Fibroblast of lung (primary cell): ENCODE data around the gene AKAP6. TPM values are rescaled to one million over a fixed set of nuclear protein-coding genes. Genes with fewer than 3 reads are reported as not detected.

Experiments
- DNase-seq, 2 donors: peaks; one replicate each; pipeline versions ENCODE4 v3.0.0 to v3.0.0-alpha.2; 2010; ENCODE audit warnings: low read depth in 2 of 2
- H2AFZ ChIP-seq: 2 replicates; pipeline ENCODE4 v1.5.1; 2012; ENCODE audit warnings: low read length, control low read depth, inconsistent platforms
- H3K27ac ChIP-seq: 2 replicates; pipeline ENCODE4 v1.5.1; 2011; ENCODE audit warnings: low read length, control low read depth; ENCODE audit not compliant: insufficient read depth
- H3K27me3 ChIP-seq: 2 replicates; pipeline ENCODE4 v1.5.1; 2011; ENCODE audit warnings: mild to moderate bottlenecking, low read length; ENCODE audit not compliant: control insufficient read depth, insufficient read depth
- H3K36me3 ChIP-seq: 2 replicates; pipeline ENCODE4 v1.5.1; 2011; ENCODE audit warnings: low read length; ENCODE audit not compliant: control insufficient read depth, insufficient read depth
- H3K4me1 ChIP-seq: 2 replicates; pipeline ENCODE4 v1.5.1; 2011; ENCODE audit warnings: low read length; ENCODE audit not compliant: control insufficient read depth, insufficient read depth; ENCODE audit errors: extremely low read depth
- H3K4me2 ChIP-seq: 2 replicates; pipeline ENCODE4 v1.5.1; 2011; ENCODE audit warnings: low read length, control low read depth; ENCODE audit not compliant: insufficient read depth; ENCODE audit errors: extremely low read depth
- H3K4me3 ChIP-seq, 4 experiments: fragments of 200-600 bp in 1 of 4; sonication (generic) in 1 of 4; replicated peaks in 1 of 4; 2 replicates each; pipeline ENCODE4 v1.5.1; 2011 to 2016; ENCODE audit warnings: low read length in 4 of 4, low read depth in 3 of 4, mild to moderate bottlenecking in 3 of 4, control low read depth in 2 of 4, inconsistent platforms in 1 of 4, mixed read lengths in 1 of 4; ENCODE audit not compliant: insufficient read depth in 1 of 4; ENCODE audit errors: control extremely low read depth in 1 of 4
- H3K79me2 ChIP-seq: 2 replicates; pipeline ENCODE4 v1.5.1; 2012; ENCODE audit warnings: mild to moderate bottlenecking, low read length, inconsistent platforms; ENCODE audit not compliant: control insufficient read depth, insufficient read depth
- H3K9ac ChIP-seq: 2 replicates; pipeline ENCODE4 v1.5.1; 2011; ENCODE audit warnings: mild to moderate bottlenecking, low read length, control low read depth; ENCODE audit not compliant: insufficient read depth
- H3K9me3 ChIP-seq: 2 replicates; pipeline ENCODE4 v1.5.1; 2012; ENCODE audit warnings: low read depth, low read length; ENCODE audit not compliant: control insufficient read depth, insufficient read depth
- H4K20me1 ChIP-seq: 2 replicates; pipeline ENCODE4 v1.5.1; 2011; ENCODE audit warnings: low read length; ENCODE audit not compliant: control insufficient read depth, insufficient read depth; ENCODE audit errors: extremely low read depth
- EZH2 ChIP-seq: IDR thresholded peaks from 2 replicates; pipeline ENCODE4 v1.5.1; 2012; ENCODE audit warnings: low read length, control low read depth, mild to moderate bottlenecking; ENCODE audit errors: missing control alignments
- polyA plus RNA-seq, 2 donors: library from polyadenylated mRNA; depleted of rRNA in 1 of 2; stranded (reverse) in 1 of 2; unstranded in 1 of 2; fragments of >200 nt; gene quantifications; 2 replicates each; pipeline ENCODE4 v1.2.1, GENCODE V29; 2011 to 2012; ENCODE audit warnings: missing spikeins in 1 of 2
- total RNA-seq: library from RNA; depleted of rRNA; stranded (reverse); fragments of >200 nt; gene quantifications from 2 replicates; pipeline ENCODE4 v1.2.1, GENCODE V29; 2014
- TF ChIP-seq, protein P1 (sequence below), 2 donors: IDR thresholded peaks in 1 of 2; conservative IDR thresholded peaks in 1 of 2; 1 replicate in 1 of 2; 2 replicates in 1 of 2; pipeline ENCODE4 v1.5.1; 2011 to 2012; ENCODE audit warnings: low read length in 2 of 2, control low read depth in 1 of 2, inconsistent platforms in 1 of 2, low read depth in 1 of 2, mild to moderate bottlenecking in 1 of 2

Gene AKAP6
- total and polyA plus RNA-seq, 2 donors (not counting 1 experiment from before 2014, with no cell fraction given): 3.3 to 10.9 TPM

DNA sequence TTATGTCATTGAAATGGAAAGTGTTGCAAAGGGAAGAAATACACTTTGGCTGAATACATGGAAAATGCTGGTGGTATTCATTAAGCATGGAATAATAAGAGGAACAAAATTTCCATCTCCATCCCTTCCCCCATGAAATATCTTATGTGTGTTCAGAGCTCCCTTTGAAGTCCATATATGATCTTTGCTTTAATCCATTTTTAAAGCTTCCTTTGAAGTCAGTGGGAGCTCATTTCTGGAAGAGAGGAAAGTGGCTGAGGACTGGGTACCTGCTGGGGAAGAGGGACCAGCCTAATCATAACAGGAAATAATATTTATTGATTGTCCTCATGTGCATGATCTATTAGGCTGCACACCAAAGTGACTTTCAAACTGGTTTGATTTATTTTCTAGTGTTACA lies 49.2 kb downstream of the AKAP6 start:
- Histone ChIP-seq H3K9ac (no peak overlapping the region), H2AFZ (no peak overlapping the region), H3K9me3 (no peaks in the 10 kb centered on the region), H3K27me3 (no peaks in the 10 kb centered on the region), H3K27ac (no peak overlapping the region), H3K79me2 (no peaks in the 10 kb centered on the region), H3K4me2 (no peak overlapping the region), H3K4me1 (no peaks in the 10 kb centered on the region), H3K36me3 (no peaks in the 10 kb centered on the region), H3K4me3 (no peak overlapping the region), H4K20me1 (no peaks in the 10 kb centered on the region)
- TF ChIP-seq, protein P1, sequence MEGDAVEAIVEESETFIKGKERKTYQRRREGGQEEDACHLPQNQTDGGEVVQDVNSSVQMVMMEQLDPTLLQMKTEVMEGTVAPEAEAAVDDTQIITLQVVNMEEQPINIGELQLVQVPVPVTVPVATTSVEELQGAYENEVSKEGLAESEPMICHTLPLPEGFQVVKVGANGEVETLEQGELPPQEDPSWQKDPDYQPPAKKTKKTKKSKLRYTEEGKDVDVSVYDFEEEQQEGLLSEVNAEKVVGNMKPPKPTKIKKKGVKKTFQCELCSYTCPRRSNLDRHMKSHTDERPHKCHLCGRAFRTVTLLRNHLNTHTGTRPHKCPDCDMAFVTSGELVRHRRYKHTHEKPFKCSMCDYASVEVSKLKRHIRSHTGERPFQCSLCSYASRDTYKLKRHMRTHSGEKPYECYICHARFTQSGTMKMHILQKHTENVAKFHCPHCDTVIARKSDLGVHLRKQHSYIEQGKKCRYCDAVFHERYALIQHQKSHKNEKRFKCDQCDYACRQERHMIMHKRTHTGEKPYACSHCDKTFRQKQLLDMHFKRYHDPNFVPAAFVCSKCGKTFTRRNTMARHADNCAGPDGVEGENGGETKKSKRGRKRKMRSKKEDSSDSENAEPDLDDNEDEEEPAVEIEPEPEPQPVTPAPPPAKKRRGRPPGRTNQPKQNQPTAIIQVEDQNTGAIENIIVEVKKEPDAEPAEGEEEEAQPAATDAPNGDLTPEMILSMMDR (conservative IDR thresholded peaks at IDR 0.05 in 1 of 2, IDR thresholded peaks at IDR 0.05 in 1 of 2; ENCODE audit: low read depth in 1 of 2, low read length in 2 of 2): no peak
- TF ChIP-seq EZH2: no peak
- DNase-seq: no peak

GRCh38 chr14:32379447-32379846 lies 50.3 kb downstream of the AKAP6 start:
- no peak overlapping the region for H3K4me2 ChIP-seq
- H3K4me1 ChIP-seq: no peaks in the 10 kb centered on the region
- H3K79me2 ChIP-seq: no peaks in the 10 kb centered on the region
- H2AFZ ChIP-seq: no peak overlapping the region
- TF ChIP-seq, protein P1 (conservative IDR thresholded peaks at IDR 0.05 in 1 of 2, IDR thresholded peaks at IDR 0.05 in 1 of 2; ENCODE audit: low read depth in 1 of 2, low read length in 2 of 2): no peak
- no peak for TF ChIP-seq EZH2
- H3K27me3 ChIP-seq: no peaks in the 10 kb centered on the region
- DNase-seq: no peak
- no peak overlapping the region for H3K4me3 ChIP-seq
- H3K9me3 ChIP-seq: no peaks in the 10 kb centered on the region
- no peak overlapping the region for H3K9ac ChIP-seq
- no peaks in the 10 kb centered on the region for H4K20me1 ChIP-seq
- no peak overlapping the region for H3K27ac ChIP-seq
- H3K36me3 ChIP-seq: no peaks in the 10 kb centered on the region

DNA sequence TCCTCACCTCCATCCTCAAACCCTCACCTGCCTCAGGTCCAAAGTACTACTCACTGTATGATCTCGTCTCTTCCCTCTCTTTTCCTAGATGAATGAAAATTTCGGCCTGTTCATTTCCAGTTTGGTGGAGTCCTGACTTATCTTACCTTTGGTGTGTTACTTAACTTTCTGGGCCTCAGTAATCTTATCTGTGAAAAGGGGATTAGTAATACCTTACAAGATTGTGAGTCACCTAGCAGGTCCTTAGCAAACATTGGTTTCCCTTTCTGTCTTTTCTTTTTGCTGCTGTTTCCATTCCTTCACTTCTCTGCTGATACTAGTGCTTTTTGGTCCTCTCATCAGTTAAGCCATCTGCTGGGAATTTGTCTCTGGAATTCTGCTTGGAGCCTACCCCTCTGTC lies 52.8 kb downstream of the AKAP6 start:
- Histone ChIP-seq H2AFZ (no peak overlapping the region), H3K36me3 (no peaks in the 10 kb centered on the region), H3K4me1 (no peaks in the 10 kb centered on the region), H3K9ac (no peak overlapping the region), H4K20me1 (no peaks in the 10 kb centered on the region), H3K4me3 (no peak overlapping the region), H3K27me3 (no peaks in the 10 kb centered on the region), H3K4me2 (no peak overlapping the region), H3K9me3 (no peaks in the 10 kb centered on the region), H3K79me2 (no peaks in the 10 kb centered on the region), H3K27ac (no peak overlapping the region)
- TF ChIP-seq, protein P1 (conservative IDR thresholded peaks at IDR 0.05 in 1 of 2, IDR thresholded peaks at IDR 0.05 in 1 of 2; ENCODE audit: low read depth in 1 of 2, low read length in 2 of 2): no peak
- no peak for TF ChIP-seq EZH2
- no peak for DNase-seq
